ENCODE measurements around the gene KLHL22. TPM values are rescaled to one million over a fixed set of nuclear protein-coding genes. Genes with fewer than 3 reads are reported as not detected.
A peak's percentile ranks its signal among the peaks of the same experiment; 100 is the strongest.

The KLHL22 gene
- total RNA-seq, 1 donor from 2014 or later: 58.4 TPM

DNA sequence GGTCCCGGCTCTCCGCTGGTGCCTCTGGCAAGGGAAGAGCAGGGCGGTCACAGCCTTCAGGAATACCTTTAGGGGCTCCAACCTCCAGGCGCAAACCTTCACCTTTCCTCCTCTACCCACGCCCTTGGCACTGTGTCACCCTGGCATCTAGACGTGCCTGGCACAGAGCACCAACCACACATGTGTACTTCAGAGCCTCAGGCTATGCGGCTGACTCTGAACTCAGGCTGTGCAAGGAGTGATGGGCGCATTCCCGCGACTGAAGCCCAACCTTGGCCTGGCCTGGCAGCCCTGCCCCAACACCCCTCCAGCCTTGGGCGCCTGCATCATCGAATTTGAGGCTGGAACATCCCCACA, 69.4 kb downstream of the KLHL22 start:
- TF ChIP-seq, protein P1, sequence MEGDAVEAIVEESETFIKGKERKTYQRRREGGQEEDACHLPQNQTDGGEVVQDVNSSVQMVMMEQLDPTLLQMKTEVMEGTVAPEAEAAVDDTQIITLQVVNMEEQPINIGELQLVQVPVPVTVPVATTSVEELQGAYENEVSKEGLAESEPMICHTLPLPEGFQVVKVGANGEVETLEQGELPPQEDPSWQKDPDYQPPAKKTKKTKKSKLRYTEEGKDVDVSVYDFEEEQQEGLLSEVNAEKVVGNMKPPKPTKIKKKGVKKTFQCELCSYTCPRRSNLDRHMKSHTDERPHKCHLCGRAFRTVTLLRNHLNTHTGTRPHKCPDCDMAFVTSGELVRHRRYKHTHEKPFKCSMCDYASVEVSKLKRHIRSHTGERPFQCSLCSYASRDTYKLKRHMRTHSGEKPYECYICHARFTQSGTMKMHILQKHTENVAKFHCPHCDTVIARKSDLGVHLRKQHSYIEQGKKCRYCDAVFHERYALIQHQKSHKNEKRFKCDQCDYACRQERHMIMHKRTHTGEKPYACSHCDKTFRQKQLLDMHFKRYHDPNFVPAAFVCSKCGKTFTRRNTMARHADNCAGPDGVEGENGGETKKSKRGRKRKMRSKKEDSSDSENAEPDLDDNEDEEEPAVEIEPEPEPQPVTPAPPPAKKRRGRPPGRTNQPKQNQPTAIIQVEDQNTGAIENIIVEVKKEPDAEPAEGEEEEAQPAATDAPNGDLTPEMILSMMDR (IDR thresholded peaks at IDR 0.05; ENCODE audit: unreplicated experiment): no peak
- Mint-ChIP-seq H3K36me3 (peaks cover 22% of the 10 kb centered on the region), H3K27ac (no peak overlapping the region), H3K9me3 (no peaks in the 10 kb centered on the region), H3K27me3 (ENCODE audit: low read depth) (peaks cover 8% of the 10 kb centered on the region), H3K4me1 (peaks cover 5% of the 10 kb centered on the region), H3K4me3 (no peak overlapping the region)
- DNase-seq (ENCODE audit: low spot score in 2 of 2, unreplicated experiment in 2 of 2): no peak

DNA sequence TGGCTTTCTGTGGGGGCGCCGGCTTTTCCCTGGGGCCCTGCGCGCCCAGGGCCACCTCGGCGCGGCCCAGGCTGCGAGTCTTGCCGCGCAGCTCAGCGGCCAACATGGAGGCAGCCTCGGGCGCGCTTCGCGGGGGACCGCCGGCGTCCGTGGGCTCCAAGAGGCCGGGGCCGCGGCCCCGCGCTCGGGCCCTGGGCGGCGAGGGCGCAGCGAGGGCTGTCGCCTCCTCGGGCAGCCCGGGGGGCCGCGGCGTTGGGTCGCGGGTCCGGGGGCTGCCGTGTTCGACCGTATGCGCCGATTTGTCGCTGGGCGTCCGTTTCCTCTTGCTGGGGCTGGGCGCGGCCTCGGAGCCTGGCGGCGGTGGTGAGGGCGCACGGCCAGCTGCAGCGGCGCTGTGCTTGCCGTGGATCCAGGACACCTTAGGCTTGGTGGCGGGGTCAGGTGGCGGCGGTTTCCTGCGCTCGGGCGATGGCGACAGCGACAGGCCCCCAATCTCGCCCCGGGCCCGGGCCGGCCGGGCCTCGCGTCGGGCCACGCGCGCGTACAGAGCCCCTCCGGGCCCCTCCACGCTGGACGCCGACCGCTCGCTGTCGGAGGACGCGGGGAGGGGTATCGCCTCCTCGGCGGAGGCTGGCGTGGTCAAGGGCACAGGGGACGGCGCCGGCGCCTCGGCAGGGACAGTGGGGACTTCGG, 69.9 kb downstream of the KLHL22 start:
- Mint-ChIP-seq H3K27me3 (ENCODE audit: low read depth) (peaks cover 6% of the 10 kb centered on the region), H3K27ac (no peak overlapping the region), H3K4me1 (peaks cover 4% of the 10 kb centered on the region), H3K9me3 (no peaks in the 10 kb centered on the region), H3K36me3 (peaks cover 22% of the 10 kb centered on the region), H3K4me3 (no peak overlapping the region)
- DNase-seq (ENCODE audit: low spot score in 2 of 2, unreplicated experiment in 2 of 2): no peak
- TF ChIP-seq, protein P1 (IDR thresholded peaks at IDR 0.05; ENCODE audit: unreplicated experiment): no peak

GRCh38 chr22:20424932-20425565, 70.5 kb downstream of the KLHL22 start:
- H3K4me1 Mint-ChIP-seq: peaks cover 4% of the 10 kb centered on the region
- no peak for DNase-seq (ENCODE audit: low spot score in 2 of 2, unreplicated experiment in 2 of 2)
- H3K36me3 Mint-ChIP-seq: peaks cover 22% of the 10 kb centered on the region
- H3K27ac Mint-ChIP-seq: no peak overlapping the region
- no peak overlapping the region for H3K4me3 Mint-ChIP-seq
- peaks cover 1% of the 10 kb centered on the region for H3K27me3 Mint-ChIP-seq (ENCODE audit: low read depth)
- TF ChIP-seq, protein P1 (IDR thresholded peaks at IDR 0.05; ENCODE audit: unreplicated experiment): no peak
- no peaks in the 10 kb centered on the region for H3K9me3 Mint-ChIP-seq

- H3K27ac Mint-ChIP-seq: no peak overlapping the region
Observed at GRCh38 chr22:20424568-20424931, 71.0 kb downstream of the KLHL22 start.

GRCh38 chr22:20423906-20424551, 71.6 kb downstream of the KLHL22 start:
- H3K27ac Mint-ChIP-seq: peak overlapping the region; percentile 74
- H3K27me3 Mint-ChIP-seq (ENCODE audit: low read depth): peaks cover 1% of the 10 kb centered on the region
- H3K4me1 Mint-ChIP-seq: peaks cover 4% of the 10 kb centered on the region
- DNase-seq (ENCODE audit: low spot score in 2 of 2, unreplicated experiment in 2 of 2): no peak
- no peak overlapping the region for H3K4me3 Mint-ChIP-seq
- peaks cover 21% of the 10 kb centered on the region for H3K36me3 Mint-ChIP-seq
- TF ChIP-seq, protein P1 (IDR thresholded peaks at IDR 0.05; ENCODE audit: unreplicated experiment): no peak
- no peaks in the 10 kb centered on the region for H3K9me3 Mint-ChIP-seq

More at GRCh38 chr22:20424568-20424931, 71.0 kb downstream of the KLHL22 start:
- peaks cover 22% of the 10 kb centered on the region for H3K36me3 Mint-ChIP-seq
- no peak overlapping the region for H3K4me3 Mint-ChIP-seq
- TF ChIP-seq, protein P1 (IDR thresholded peaks at IDR 0.05; ENCODE audit: unreplicated experiment): no peak
- peaks cover 4% of the 10 kb centered on the region for H3K4me1 Mint-ChIP-seq
- no peak for DNase-seq (ENCODE audit: low spot score in 2 of 2, unreplicated experiment in 2 of 2)
- H3K9me3 Mint-ChIP-seq: no peaks in the 10 kb centered on the region
- H3K27me3 Mint-ChIP-seq (ENCODE audit: low read depth): peaks cover 1% of the 10 kb centered on the region

Data from mesothelial cell of epicardium (in vitro differentiated cells).